GM12878 (cell line): ENCODE data around the gene CTAGE9. TPM values are rescaled to one million over a fixed set of nuclear protein-coding genes. Genes with fewer than 3 reads are reported as not detected.

Source experiments
- ATAC-seq: fragments of 200-7000 bp; cut with Tn5 transposase; 3 replicates; pipeline ENCODE4 v1.9.1; 2020; ENCODE audit warnings: mild to moderate bottlenecking, moderate library complexity
- BruUV-seq: library from RNA; stranded (reverse); fragments of 400-500 nt; replicated peaks from 2 replicates; lab custom pipeline; 2021; lab: Mats Ljungman, UMichigan
- CTCF ChIA-PET: fragments of 300-600 bp; sonication (Branson Sonifier 250); formaldehyde crosslinking; extraction: SDS; loops from one replicate; lab custom pipeline; 2021; ENCODE audit warnings: inconsistent platforms; lab: Yijun Ruan, JAX
- POLR2A ChIA-PET: fragments of 350-600 bp; formaldehyde crosslinking; extraction: SDS; loops from one replicate; lab custom pipeline; 2021; ENCODE audit warnings: inconsistent platforms; lab: Charles Lee
- RAD21 ChIA-PET: fragments of 300-600 bp; sonication (Branson Sonifier 250); formaldehyde crosslinking; loops from one replicate; lab custom pipeline; 2023; ENCODE audit warnings: antibody characterized with exemption; ENCODE audit not compliant: unreplicated experiment; lab: Charles Lee
- SMC1A ChIA-PET: fragments of 300-600 bp; sonication (Branson Sonifier 250); formaldehyde crosslinking; loops from one replicate; lab custom pipeline; 2023; ENCODE audit not compliant: unreplicated experiment, uncharacterized antibody; lab: Charles Lee
- DNase-seq: peaks from one replicate; pipeline ENCODE4 v3.0.0-alpha.2; 2011; ENCODE audit warnings: low read depth, low spot score
- FAIRE-seq: peaks from 3 replicates; lab custom pipeline; 2011; peaks lifted over from hg19 to GRCh38; lab: Jason Lieb, UNC
- H2AFZ ChIP-seq: 2 replicates; pipeline ENCODE4 v1.6.0; 2011; ENCODE audit warnings: low read depth, low read length, control low read depth; ENCODE audit not compliant: control insufficient read depth
- H3K27ac ChIP-seq: 2 replicates; pipeline ENCODE4 v1.5.1; 2011; ENCODE audit warnings: control low read depth; ENCODE audit not compliant: control insufficient read depth, insufficient read depth
- H3K27me3 ChIP-seq, 2 experiments: replicated peaks in 1 of 2; 2 replicates each; pipeline versions ENCODE4 v1.6.0 to v1.6.1; 2011; ENCODE audit warnings: low read length in 1 of 2; ENCODE audit not compliant: control insufficient read depth in 2 of 2, insufficient read depth in 2 of 2
- H3K36me3 ChIP-seq, 2 experiments: 2 replicates each; pipeline ENCODE4 v1.5.1; 2011; ENCODE audit warnings: low read length in 1 of 2; ENCODE audit not compliant: control insufficient read depth in 2 of 2, insufficient read depth in 2 of 2
- H3K4me1 ChIP-seq: 2 replicates; pipeline ENCODE4 v1.6.1; 2011; ENCODE audit warnings: mild to moderate bottlenecking, low read length, moderate library complexity, mixed read lengths; ENCODE audit not compliant: control insufficient read depth, insufficient read depth
- H3K4me2 ChIP-seq: 2 replicates; pipeline ENCODE4 v1.6.0; 2011; ENCODE audit warnings: control low read depth; ENCODE audit not compliant: control insufficient read depth, insufficient read depth
- H3K4me3 ChIP-seq: fragments of 200-600 bp; sonication (generic); 2 replicates; pipeline ENCODE4 v1.5.1; 2016
- H3K79me2 ChIP-seq: 2 replicates; pipeline ENCODE4 v1.6.0; 2011; ENCODE audit warnings: low read length; ENCODE audit not compliant: control insufficient read depth, insufficient read depth
- H3K9ac ChIP-seq: 2 replicates; pipeline ENCODE4 v1.8.0; 2011; ENCODE audit warnings: low read length, control low read depth, mixed read lengths; ENCODE audit not compliant: control insufficient read depth, insufficient read depth
- H3K9me3 ChIP-seq: replicated peaks from 3 replicates; pipeline ENCODE4 v1.5.1; 2011; ENCODE audit warnings: mild to moderate bottlenecking, low read length; ENCODE audit not compliant: control insufficient read depth, insufficient read depth
- H4K20me1 ChIP-seq: 2 replicates; pipeline ENCODE4 v1.6.0; 2011; ENCODE audit not compliant: control insufficient read depth, insufficient read depth
- CBX3 ChIP-seq: fragments of 200-600 bp; sonication (generic); IDR thresholded peaks from 2 replicates; pipeline ENCODE4 v1.6.1; 2016; ENCODE audit warnings: low read depth, borderline replicate concordance
- IRF4 ChIP-seq: IDR thresholded peaks from 2 replicates; pipeline ENCODE4 v1.6.1; 2011; ENCODE audit warnings: low read depth, low read length
- JUND ChIP-seq: IDR thresholded peaks from 2 replicates; pipeline ENCODE4 v1.6.1; 2012; ENCODE audit warnings: low read depth, mild to moderate bottlenecking, low read length, improper control_type of control experiment, moderate library complexity
- RFX5 ChIP-seq: IDR thresholded peaks from 2 replicates; pipeline ENCODE4 v1.6.1; 2011; ENCODE audit warnings: low read depth, low read length, improper control_type of control experiment
- YY1 ChIP-seq: IDR thresholded peaks from 2 replicates; pipeline ENCODE4 v1.6.1; 2011; ENCODE audit warnings: low read depth, mild to moderate bottlenecking, low read length
- WGBS: methylation state at CpG from one replicate; pipeline ENCODE4 v1.1.6; 2016; ENCODE audit warnings: low lambda C conversion rate; ENCODE audit not compliant: insufficient replicate concordance, insufficient coverage; ENCODE audit errors: missing lambda C conversion rate; 5-methylcytosine and 5-hydroxymethylcytosine counted together
- in situ Hi-C: fragments of 300-500 bp; cut with MboI; formaldehyde crosslinking; loops from 9 replicates; pipeline ENCODE4 v1.14.3; 2018; ENCODE audit warnings: mixed read lengths
- intact Hi-C: fragments of 100-400 bp; cut with micrococcal nuclease; formaldehyde crosslinking; loops from one replicate; pipeline ENCODE4 v1.14.2; 2022; ENCODE audit not compliant: unreplicated experiment
- polyA plus RNA-seq, 11 experiments: library from polyadenylated mRNA; depleted of rRNA in 4 of 11; unstranded in 6 of 11; stranded (reverse) in 5 of 11; fragments of >200 nt; fragmentation: Nextera tagmentation in 4 of 11; fragmentation: Illumina TruSeq in 1 of 11; extraction: Ambion mirVana in 4 of 11; extraction: Trizol in 1 of 11; gene quantifications; 1 replicate in 1 of 11; 2 replicates in 10 of 11; pipeline versions ENCODE4 v1.2.1 to v1.2.3, GENCODE V29; 2011 to 2016; ENCODE audit warnings: inconsistent platforms in 2 of 11, missing spikeins in 2 of 11, low read depth in 1 of 11
- total RNA-seq, 4 experiments: library from RNA; depleted of rRNA in 3 of 4; stranded (reverse); fragments of >200 nt in 3 of 4; fragmentation: Illumina TruSeq in 1 of 4; extraction: Trizol in 1 of 4; gene quantifications; 2 replicates each; pipeline versions ENCODE4 v1.2.1 to v1.2.3, GENCODE V29; 2013 to 2021
- TF ChIP-seq, protein P1 (sequence below): fragments of 450-650 bp; formaldehyde crosslinking; IDR thresholded peaks from 2 replicates; pipeline ENCODE4 v1.4.0; 2022; ENCODE audit warnings: mild to moderate bottlenecking, moderate library complexity
- TF ChIP-seq, protein P2 (sequence below): fragments of 450-650 bp; IDR thresholded peaks from 2 replicates; pipeline ENCODE4 v1.6.1; 2016; ENCODE audit warnings: mild to moderate bottlenecking
- TF ChIP-seq, protein P3 (sequence below): fragments of 450-650 bp; IDR thresholded peaks from 2 replicates; pipeline ENCODE4 v1.6.1; 2014; ENCODE audit warnings: mild to moderate bottlenecking

Gene CTAGE9
- total and polyA plus RNA-seq, 10 of the 15 experiments (the other 5 are each of a cell fraction or from before 2014, with no cell fraction given): 0.06 TPM; not detected in 9

GRCh38 chr6:131740161-131740560 lies 29.3 kb upstream of the CTAGE9 start:
- POLR2A ChIA-PET: no interaction called here
- intact Hi-C loops (no loop called here), in situ Hi-C loops (no loop called here)
- ATAC-seq (no peak), DNase-seq (no peak), FAIRE-seq (no peak)
- 4% methylated on average over 4 of the region's 4 CpGs for WGBS
- no peak overlapping the region for H3K4me2 ChIP-seq
- no peaks in the 10 kb centered on the region for H3K4me1 ChIP-seq
- no TSS peak for BruUV-seq
- H3K27ac ChIP-seq: no peak overlapping the region
- RAD21 ChIA-PET: no interaction called here
- no peaks in the 10 kb centered on the region for H3K36me3 ChIP-seq
- TF ChIP-seq JUND (no peak), YY1 (no peak), RFX5 (no peak), CBX3 (no peak), IRF4 (no peak)
- TF ChIP-seq, protein P1, sequence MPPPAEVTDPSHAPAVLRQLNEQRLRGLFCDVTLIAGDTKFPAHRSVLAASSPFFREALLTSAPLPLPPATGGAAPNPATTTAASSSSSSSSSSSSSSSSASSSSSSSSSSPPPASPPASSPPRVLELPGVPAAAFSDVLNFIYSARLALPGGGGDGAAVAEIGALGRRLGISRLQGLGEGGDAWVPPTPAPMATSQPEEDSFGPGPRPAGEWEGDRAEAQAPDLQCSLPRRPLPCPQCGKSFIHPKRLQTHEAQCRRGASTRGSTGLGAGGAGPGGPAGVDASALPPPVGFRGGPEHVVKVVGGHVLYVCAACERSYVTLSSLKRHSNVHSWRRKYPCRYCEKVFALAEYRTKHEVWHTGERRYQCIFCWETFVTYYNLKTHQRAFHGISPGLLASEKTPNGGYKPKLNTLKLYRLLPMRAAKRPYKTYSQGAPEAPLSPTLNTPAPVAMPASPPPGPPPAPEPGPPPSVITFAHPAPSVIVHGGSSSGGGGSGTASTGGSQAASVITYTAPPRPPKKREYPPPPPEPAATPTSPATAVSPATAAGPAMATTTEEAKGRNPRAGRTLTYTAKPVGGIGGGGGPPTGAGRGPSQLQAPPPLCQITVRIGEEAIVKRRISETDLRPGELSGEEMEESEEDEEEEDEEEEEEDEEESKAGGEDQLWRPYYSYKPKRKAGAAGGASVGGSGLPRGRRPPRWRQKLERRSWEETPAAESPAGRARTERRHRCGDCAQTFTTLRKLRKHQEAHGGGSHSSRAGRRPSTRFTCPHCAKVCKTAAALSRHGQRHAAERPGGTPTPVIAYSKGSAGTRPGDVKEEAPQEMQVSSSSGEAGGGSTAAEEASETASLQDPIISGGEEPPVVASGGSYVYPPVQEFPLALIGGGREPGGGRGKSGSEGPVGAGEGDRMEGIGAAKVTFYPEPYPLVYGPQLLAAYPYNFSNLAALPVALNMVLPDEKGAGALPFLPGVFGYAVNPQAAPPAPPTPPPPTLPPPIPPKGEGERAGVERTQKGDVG (CRISPR knock-in tag): no peak
- TF ChIP-seq, protein P2, sequence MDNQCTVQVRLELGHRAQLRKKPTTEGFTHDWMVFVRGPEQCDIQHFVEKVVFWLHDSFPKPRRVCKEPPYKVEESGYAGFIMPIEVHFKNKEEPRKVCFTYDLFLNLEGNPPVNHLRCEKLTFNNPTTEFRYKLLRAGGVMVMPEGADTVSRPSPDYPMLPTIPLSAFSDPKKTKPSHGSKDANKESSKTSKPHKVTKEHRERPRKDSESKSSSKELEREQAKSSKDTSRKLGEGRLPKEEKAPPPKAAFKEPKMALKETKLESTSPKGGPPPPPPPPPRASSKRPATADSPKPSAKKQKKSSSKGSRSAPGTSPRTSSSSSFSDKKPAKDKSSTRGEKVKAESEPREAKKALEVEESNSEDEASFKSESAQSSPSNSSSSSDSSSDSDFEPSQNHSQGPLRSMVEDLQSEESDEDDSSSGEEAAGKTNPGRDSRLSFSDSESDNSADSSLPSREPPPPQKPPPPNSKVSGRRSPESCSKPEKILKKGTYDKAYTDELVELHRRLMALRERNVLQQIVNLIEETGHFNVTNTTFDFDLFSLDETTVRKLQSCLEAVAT: no peak
- TF ChIP-seq, protein P3, sequence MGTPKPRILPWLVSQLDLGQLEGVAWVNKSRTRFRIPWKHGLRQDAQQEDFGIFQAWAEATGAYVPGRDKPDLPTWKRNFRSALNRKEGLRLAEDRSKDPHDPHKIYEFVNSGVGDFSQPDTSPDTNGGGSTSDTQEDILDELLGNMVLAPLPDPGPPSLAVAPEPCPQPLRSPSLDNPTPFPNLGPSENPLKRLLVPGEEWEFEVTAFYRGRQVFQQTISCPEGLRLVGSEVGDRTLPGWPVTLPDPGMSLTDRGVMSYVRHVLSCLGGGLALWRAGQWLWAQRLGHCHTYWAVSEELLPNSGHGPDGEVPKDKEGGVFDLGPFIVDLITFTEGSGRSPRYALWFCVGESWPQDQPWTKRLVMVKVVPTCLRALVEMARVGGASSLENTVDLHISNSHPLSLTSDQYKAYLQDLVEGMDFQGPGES: no peak
- H3K79me2 ChIP-seq: no peaks in the 10 kb centered on the region
- no peak overlapping the region for H3K4me3 ChIP-seq
- CTCF ChIA-PET: interaction anchor here (0.6 kb wide), 1 partner anchor 10 kb away, joined by 3 read pairs; no protein-coding TSS in a partner anchor
- H4K20me1 ChIP-seq: no peaks in the 10 kb centered on the region
- SMC1A ChIA-PET: no interaction called here
- H2AFZ ChIP-seq: no peak overlapping the region
- no peak overlapping the region for H3K9ac ChIP-seq
- H3K9me3 ChIP-seq: no peaks in the 10 kb centered on the region
- H3K27me3 ChIP-seq: no peaks in the 10 kb centered on the region
